ENCODE data around the gene ACTL8.

GRCh38 chr1:17725084-17725719, 29.9 kb upstream of the ACTL8 start:
- TF ChIP-seq, protein P1, sequence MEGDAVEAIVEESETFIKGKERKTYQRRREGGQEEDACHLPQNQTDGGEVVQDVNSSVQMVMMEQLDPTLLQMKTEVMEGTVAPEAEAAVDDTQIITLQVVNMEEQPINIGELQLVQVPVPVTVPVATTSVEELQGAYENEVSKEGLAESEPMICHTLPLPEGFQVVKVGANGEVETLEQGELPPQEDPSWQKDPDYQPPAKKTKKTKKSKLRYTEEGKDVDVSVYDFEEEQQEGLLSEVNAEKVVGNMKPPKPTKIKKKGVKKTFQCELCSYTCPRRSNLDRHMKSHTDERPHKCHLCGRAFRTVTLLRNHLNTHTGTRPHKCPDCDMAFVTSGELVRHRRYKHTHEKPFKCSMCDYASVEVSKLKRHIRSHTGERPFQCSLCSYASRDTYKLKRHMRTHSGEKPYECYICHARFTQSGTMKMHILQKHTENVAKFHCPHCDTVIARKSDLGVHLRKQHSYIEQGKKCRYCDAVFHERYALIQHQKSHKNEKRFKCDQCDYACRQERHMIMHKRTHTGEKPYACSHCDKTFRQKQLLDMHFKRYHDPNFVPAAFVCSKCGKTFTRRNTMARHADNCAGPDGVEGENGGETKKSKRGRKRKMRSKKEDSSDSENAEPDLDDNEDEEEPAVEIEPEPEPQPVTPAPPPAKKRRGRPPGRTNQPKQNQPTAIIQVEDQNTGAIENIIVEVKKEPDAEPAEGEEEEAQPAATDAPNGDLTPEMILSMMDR (IDR thresholded peaks at IDR 0.05): no peak
- no peak for TF ChIP-seq POLR2A (IDR thresholded peaks at IDR 0.05)
